GM13976 (cell line): ENCODE results near the gene OVCH1.
"Not testable (repeated sequence)": the region's sequence is repeated elsewhere in the genome, so short reads cannot be mapped to it uniquely, and the experiment has no call there.

ENCODE experiments used
- DNase-seq: peaks from one replicate; pipeline ENCODE4 v3.0.0; 2012; ENCODE audit warnings: low spot score
- in situ Hi-C: fragments of 300-500 bp; cut with MboI; formaldehyde crosslinking; loops from one replicate; pipeline ENCODE4 v1.12.0; 2022; ENCODE audit warnings: low sequenced_read_pairs, mixed read lengths, inconsistent platforms; ENCODE audit not compliant: unreplicated experiment
- TF ChIP-seq, protein P1 (sequence below): IDR thresholded peaks from 2 replicates; pipeline ENCODE4 v1.5.1; 2012; ENCODE audit warnings: borderline replicate concordance, mild to moderate bottlenecking; ENCODE audit not compliant: insufficient read depth; ENCODE audit errors: extremely low read depth, missing control alignments, control extremely low read depth

Gene OVCH1

DNA sequence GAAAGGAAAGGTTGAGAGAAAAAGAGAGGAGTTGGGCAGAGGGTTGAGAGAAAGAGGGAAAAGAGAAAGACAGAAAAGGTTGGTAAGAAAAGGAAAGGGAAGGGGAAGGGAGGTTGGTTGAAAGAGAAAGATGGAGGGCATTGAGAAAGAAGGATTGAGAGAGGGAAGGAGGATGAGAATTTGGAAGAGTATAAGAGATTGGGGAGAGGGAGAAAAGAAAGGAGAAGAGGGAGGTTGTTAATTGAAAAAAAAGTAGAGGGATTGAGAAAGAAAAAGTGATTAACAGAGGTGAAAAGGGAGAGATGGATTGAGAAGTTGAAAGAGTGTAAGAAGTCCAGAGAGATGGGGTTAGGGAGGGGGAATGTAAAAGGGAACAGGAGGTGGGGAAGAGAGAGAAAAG is 95.0 kb downstream of the OVCH1 start:
- DNase-seq, result no peak
- in situ Hi-C loops, result no loop called here
- TF ChIP-seq, protein P1, sequence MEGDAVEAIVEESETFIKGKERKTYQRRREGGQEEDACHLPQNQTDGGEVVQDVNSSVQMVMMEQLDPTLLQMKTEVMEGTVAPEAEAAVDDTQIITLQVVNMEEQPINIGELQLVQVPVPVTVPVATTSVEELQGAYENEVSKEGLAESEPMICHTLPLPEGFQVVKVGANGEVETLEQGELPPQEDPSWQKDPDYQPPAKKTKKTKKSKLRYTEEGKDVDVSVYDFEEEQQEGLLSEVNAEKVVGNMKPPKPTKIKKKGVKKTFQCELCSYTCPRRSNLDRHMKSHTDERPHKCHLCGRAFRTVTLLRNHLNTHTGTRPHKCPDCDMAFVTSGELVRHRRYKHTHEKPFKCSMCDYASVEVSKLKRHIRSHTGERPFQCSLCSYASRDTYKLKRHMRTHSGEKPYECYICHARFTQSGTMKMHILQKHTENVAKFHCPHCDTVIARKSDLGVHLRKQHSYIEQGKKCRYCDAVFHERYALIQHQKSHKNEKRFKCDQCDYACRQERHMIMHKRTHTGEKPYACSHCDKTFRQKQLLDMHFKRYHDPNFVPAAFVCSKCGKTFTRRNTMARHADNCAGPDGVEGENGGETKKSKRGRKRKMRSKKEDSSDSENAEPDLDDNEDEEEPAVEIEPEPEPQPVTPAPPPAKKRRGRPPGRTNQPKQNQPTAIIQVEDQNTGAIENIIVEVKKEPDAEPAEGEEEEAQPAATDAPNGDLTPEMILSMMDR, result no peak

DNA sequence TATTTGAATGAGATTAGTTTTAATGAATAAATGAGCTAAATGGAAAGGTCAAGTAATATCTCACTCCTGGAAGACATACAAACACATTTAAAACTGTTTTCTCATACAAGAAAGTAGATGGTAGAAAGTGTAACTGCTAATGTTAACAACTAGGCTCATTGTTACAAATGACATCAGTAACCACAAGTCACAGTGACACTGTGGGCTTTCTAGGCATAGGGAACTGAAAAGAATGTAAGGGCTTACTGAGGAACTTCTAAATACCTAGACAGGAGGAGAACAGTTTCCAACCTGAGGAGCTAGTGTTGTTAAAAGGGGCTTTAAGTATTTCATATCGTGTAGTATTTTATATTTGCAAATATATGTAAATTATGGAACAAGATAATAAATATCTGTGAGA is 99.0 kb downstream of the OVCH1 start:
- in situ Hi-C loops, result no loop called here
- DNase-seq, result peak; percentile 36
- TF ChIP-seq, protein P1, result no peak

DNA sequence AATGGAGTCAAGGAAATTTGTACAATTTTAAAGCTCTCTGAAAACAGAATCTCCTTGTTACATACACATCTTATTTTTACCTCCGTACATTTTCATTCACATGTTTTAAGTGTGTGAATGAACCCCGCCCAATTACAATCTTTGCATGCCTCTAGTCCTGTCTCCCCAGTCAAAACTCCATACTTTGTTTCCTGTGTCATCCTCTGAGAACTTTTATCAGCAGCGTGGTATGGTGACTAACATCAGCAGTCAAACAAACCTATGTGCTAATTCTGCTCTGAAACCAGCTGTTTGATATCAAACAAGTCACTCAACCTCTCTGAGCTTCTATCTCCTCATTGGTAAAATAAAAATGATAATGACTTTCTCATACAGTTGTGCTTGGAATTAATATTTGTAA is 100.7 kb downstream of the OVCH1 start:
- in situ Hi-C loops, result no loop called here
- no peak for DNase-seq
- TF ChIP-seq, protein P1, result no peak

DNA sequence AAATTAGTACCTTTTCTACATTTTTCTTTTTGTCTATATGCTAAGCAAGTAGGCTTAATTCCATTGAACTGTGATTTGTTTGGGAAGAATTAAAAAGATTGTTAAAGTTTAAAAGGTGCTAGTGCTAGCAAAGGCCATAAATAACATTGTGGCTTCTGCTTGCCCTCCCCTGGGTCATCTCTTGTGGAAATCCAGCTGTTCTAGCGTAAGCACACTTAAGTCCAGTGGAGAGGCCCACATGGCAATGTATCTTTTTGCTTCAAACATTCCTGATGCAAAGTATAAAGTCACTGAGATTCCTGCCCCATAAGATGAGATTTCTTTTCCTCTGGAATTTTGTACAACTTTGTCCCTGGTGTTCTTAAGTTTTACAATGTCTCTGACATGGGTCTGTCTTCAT is 102.1 kb downstream of the OVCH1 start:
- in situ Hi-C loops, result no loop called here
- TF ChIP-seq, protein P1, result no peak
- DNase-seq, result no peak

DNA sequence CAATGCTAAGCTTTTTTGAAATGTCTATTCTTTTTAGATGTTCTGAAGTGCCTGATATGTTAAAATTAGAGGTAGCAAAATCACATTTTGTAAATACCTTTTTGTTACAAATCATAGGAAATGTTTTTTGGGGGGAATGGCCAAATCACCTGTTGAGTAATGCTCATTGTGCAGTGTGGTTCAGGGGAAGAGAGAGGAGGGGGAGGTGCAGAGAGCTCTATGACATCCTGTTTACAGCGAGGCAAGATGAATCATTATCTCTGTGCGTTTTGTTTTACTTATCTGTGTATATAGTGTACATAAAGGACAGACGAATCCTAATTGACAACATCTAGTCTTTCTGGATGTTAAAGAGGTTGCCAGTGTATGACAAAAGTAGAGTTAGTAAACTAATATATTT is 107.1 kb downstream of the OVCH1 start:
- DNase-seq, in situ Hi-C loops: not testable (repeated sequence)

DNA sequence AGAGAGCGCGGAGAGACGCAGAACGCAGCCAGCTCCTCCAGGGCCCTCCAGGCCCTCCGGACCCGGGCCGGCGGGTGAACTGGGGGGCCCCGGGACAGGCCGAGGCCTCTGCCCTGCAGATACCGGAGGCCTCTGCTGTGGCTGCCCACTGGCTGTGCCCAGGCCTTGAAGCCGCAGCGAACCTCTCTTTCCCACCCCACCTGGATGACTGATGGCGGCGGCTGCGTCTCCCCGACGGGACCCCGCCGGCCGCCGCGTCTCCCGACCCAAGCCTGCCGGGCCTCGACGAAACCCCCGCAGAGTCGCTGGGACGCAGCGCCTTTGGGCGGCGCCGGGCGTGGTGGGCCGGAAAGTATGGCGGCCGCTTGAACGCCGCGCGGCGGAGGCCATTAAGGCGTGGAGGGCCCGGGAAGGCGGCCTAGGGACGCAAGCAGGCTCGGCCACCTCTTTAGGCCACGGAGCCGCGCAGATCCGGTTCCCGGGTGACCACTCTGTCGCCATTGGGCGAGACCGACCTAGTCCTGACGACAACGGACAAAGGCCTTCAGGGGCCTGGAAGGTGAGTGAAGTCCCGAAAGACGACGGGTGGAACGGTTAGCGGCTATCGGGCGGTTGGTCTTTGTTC is 108.1 kb downstream of the OVCH1 start:
- TF ChIP-seq, protein P1, result no peak
- in situ Hi-C loops, result no loop called here
- no peak for DNase-seq

DNA sequence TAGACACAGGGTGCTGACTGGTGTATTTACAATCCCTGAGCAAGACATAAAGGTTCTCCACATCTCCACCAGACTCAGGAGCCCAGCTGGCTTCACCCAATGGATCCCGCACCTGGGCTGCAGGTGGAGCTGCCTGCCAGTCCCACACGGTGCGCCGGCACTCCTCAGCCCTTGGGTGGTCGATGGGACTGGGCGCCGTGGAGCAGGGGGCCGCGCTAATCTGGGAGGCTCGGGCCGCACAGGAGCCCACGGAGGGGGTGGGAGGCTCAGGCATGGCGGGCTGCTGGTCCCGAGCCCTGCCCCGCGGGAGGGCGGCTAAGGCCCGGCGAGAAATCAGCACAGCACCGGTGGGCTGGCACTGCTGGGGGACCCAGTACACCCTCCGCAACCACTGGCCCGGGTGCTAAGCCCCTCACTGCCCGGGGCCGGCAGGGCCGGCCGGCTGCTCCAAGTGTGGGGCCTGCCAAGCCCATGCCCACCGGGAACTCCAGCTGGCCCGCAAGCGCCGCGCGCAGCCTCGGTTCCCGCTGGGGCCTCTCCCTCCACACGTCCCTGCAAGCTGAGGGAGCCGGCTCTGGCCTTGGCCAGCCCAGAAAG is 111.3 kb downstream of the OVCH1 start:
- DNase-seq, in situ Hi-C loops: not testable (repeated sequence)

DNA sequence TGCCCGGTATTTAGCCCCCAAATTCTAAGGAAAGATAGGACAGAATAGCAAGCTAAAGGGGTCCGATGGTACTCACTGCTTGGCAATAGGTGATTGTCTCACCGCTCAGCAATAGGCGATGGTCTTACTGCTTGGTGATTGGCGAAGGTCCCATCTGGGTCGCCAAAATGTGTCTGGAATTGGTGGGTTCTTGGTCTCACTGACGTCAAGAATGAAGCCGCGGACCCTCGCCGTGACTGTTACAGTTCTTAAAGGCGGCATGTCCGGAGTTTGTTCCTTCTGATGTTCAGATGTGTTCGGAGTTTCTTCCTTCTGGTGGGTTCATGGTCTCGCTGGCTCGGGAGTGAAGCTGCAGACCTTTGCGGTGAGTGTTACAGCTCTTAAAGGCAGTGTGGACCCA is 112.3 kb downstream of the OVCH1 start:
- in situ Hi-C loops, DNase-seq: not testable (repeated sequence)
